Suprapubic skin (tissue), 4 donors: ENCODE data around the gene JUNB. TPM values are rescaled to one million over a fixed set of nuclear protein-coding genes. Genes with fewer than 3 reads are reported as not detected.
A peak's percentile ranks its signal among the peaks of the same experiment; 100 is the strongest.

Experiments used
- DNase-seq, 2 donors: peaks; one replicate each; pipeline ENCODE4 v3.0.0-alpha.2; 2019; ENCODE audit warnings: low spot score in 2 of 2
- H3K27ac ChIP-seq: fragments of 200-600 bp; sonication (generic); one replicate; pipeline ENCODE4 v1.5.1; 2019
- H3K27me3 ChIP-seq: fragments of 200-600 bp; sonication (generic); one replicate; pipeline ENCODE4 v1.5.1; 2019
- H3K36me3 ChIP-seq: fragments of 200-600 bp; sonication (generic); one replicate; pipeline ENCODE4 v1.5.1; 2019
- H3K4me1 ChIP-seq: fragments of 200-600 bp; sonication (generic); one replicate; pipeline ENCODE4 v1.5.1; 2019
- H3K4me3 ChIP-seq: fragments of 200-600 bp; sonication (generic); one replicate; pipeline ENCODE4 v1.5.1; 2019; ENCODE audit warnings: mild to moderate bottlenecking
- H3K9me3 ChIP-seq: fragments of 200-600 bp; sonication (generic); one replicate; pipeline ENCODE4 v1.5.1; 2019
- EP300 ChIP-seq: sonication (generic); formaldehyde crosslinking; IDR thresholded peaks from one replicate; pipeline ENCODE4 v1.6.1; 2017; ENCODE audit warnings: antibody characterized with exemption
- POLR2A ChIP-seq, 2 donors: fragments of 450-650 bp; IDR thresholded peaks; one replicate each; pipeline ENCODE4 v1.6.1; 2017; ENCODE audit warnings: antibody characterized with exemption in 2 of 2, mild to moderate bottlenecking in 2 of 2, moderate library complexity in 2 of 2
- POLR2AphosphoS5 ChIP-seq, 3 donors: sonication (generic); formaldehyde crosslinking; IDR thresholded peaks; one replicate each; pipeline ENCODE4 v1.6.1; 2017; ENCODE audit warnings: antibody characterized with exemption in 3 of 3
- WGBS: methylation state at CpG from one replicate; pipeline ENCODE4 v1.1.5; 2018; 5-methylcytosine and 5-hydroxymethylcytosine counted together
- total RNA-seq, 4 donors: library from RNA; depleted of rRNA; stranded (reverse); fragments of >200 nt; gene quantifications; one replicate each; pipeline ENCODE4 v1.1.0, GENCODE V29; 2016
- TF ChIP-seq, protein P1 (sequence below), 2 donors: fragments of 200-600 bp in 1 of 2; fragments of 450-650 bp in 1 of 2; sonication (generic) in 1 of 2; IDR thresholded peaks; one replicate each; pipeline ENCODE4 v1.5.1; 2016 to 2019; ENCODE audit warnings: antibody characterized with exemption in 2 of 2, mild to moderate bottlenecking in 1 of 2, moderate library complexity in 1 of 2

Gene JUNB
- total RNA-seq, 4 donors from 2014 or later: 687 to 2,027 (median 1,088) TPM

DNA sequence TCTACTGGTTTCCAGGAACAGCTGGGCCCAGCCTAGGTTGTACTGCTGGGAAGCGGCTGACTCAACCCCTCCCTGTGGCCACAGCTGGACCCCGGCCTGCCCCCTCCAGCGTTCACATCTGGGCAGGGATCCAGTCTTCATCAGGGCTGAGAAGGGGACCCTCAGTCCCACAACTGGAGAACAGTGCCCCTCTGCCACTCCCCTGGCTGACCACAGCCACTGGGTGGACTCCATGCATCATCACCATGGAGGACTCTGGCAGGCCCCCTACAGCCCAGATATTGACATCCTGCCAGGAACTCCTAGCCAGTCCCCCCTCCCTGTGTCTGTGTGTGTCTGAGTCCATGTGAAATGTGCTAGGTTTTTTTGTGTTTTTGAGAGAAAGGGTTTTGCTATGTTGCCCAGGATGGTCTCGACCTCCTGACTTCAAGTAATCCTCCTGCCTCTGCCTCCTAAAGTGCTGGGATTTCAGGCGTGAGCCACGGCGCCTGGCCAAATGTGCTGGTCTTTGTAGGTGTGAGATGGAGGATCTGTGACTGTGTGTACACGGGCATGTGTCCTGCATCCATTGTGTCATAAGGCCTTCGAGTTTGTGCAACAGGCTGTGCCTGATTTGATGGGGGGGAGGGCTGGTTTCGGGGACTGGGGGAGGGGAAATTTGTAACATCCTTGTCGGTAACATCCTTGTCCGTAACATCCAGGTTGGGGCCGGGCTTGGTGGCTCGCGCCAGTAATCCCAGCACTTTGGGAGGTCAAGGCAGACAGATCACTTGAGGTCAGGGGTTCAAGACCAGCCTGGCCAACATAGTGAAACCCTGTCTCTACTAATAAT lies 11.9 kb upstream of the JUNB start:
- TF ChIP-seq EP300 (no peak), POLR2AphosphoS5 (IDR thresholded peaks at IDR 0.05) (no peak), POLR2A (IDR thresholded peaks at IDR 0.05) (no peak)
- TF ChIP-seq, protein P1, sequence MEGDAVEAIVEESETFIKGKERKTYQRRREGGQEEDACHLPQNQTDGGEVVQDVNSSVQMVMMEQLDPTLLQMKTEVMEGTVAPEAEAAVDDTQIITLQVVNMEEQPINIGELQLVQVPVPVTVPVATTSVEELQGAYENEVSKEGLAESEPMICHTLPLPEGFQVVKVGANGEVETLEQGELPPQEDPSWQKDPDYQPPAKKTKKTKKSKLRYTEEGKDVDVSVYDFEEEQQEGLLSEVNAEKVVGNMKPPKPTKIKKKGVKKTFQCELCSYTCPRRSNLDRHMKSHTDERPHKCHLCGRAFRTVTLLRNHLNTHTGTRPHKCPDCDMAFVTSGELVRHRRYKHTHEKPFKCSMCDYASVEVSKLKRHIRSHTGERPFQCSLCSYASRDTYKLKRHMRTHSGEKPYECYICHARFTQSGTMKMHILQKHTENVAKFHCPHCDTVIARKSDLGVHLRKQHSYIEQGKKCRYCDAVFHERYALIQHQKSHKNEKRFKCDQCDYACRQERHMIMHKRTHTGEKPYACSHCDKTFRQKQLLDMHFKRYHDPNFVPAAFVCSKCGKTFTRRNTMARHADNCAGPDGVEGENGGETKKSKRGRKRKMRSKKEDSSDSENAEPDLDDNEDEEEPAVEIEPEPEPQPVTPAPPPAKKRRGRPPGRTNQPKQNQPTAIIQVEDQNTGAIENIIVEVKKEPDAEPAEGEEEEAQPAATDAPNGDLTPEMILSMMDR (IDR thresholded peaks at IDR 0.05): no peak
- DNase-seq: peak in 1 of 2 donors; percentile 87
- Histone ChIP-seq H3K9me3 (no peaks in the 10 kb centered on the region), H3K4me3 (peak overlapping the region; percentile 62), H3K27me3 (no peaks in the 10 kb centered on the region), H3K27ac (peak overlapping the region; percentile 93), H3K36me3 (no peaks in the 10 kb centered on the region), H3K4me1 (peaks cover 71% of the 10 kb centered on the region)
- 73% methylated on average over 12 of the region's 15 CpGs for WGBS

DNA sequence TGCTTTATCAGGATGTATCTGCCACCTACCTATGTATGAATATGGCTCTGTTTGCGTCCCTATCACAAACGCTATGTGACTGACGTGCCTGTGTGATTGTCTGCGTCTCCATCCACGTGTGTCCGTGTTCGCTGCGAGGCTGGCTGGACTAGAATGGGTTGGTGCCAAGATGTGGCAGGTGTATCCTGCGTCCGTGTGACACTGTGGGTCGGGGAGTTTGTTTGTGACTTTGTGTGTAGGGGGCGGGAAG lies 9.2 kb upstream of the JUNB start:
- Histone ChIP-seq H3K9me3 (no peaks in the 10 kb centered on the region), H3K27ac (peak overlapping the region; percentile 97), H3K36me3 (no peaks in the 10 kb centered on the region), H3K27me3 (no peaks in the 10 kb centered on the region), H3K4me1 (peaks cover 84% of the 10 kb centered on the region), H3K4me3 (peak overlapping the region; percentile 50)
- DNase-seq: peak in 1 of 2 donors; percentile 90
- WGBS: 3% methylated on average over 12 of the region's 12 CpGs
- TF ChIP-seq, protein P1 (IDR thresholded peaks at IDR 0.05): no peak
- peak; percentile 22 to 57 for TF ChIP-seq POLR2A (IDR thresholded peaks at IDR 0.05)

DNA sequence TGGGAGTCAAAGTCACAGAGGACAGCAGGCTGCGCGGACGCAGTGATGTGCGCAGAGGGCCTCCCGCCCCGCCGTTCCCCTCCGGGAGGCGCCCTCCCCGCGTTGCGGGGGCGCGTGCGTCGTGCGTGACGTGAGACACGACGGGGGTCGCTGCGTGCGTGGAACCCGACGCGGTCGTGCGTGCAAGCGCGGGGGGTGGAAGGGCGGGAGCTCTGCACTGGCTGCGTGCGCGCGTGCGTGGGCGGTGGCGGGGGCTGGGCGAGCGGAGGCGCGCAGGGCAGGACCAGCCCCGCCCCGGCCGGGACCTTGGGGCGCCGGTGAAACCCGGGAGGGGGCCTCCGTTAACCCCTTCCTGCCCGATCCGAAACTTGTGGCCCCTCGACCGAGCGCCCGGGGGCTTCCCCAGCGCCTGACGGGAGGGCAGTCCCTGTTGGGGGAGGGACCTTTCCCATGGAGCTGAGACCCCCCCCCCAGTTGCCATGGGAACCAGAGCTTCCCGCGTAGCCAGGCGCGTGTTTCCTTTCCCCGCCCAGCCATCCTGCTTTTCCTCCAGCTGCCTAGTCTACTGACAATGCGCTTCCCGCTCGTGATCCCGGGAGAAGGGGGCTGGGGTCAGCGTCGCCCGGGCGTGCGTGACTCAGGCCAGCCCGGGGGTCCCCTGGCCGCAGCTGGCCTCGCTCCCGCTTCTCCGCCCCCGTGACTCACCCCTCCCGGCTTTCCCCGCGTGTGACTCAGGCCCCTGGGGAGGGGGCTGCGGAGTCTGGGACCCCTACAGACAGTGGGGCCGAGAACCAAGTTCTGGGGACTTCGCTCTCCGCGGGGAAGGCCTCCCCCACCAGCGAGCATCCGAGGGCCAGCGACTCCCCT lies 8.6 kb upstream of the JUNB start:
- DNase-seq: peak; percentile 92 to 93
- WGBS: 0% methylated on average over 2 of the region's 88 CpGs
- Histone ChIP-seq H3K4me1 (peaks cover 84% of the 10 kb centered on the region), H3K27ac (peak overlapping the region; percentile 97), H3K9me3 (no peaks in the 10 kb centered on the region), H3K27me3 (no peaks in the 10 kb centered on the region), H3K4me3 (peak overlapping the region; percentile 50), H3K36me3 (no peaks in the 10 kb centered on the region)
- TF ChIP-seq, protein P1 (IDR thresholded peaks at IDR 0.05): no peak
- TF ChIP-seq POLR2A (IDR thresholded peaks at IDR 0.05): peak in 1 of 2 donors; percentile 55
- peak; percentile 70 to 79 (median 76) for TF ChIP-seq POLR2AphosphoS5 (IDR thresholded peaks at IDR 0.05)
- peak; percentile 98 for TF ChIP-seq EP300

DNA sequence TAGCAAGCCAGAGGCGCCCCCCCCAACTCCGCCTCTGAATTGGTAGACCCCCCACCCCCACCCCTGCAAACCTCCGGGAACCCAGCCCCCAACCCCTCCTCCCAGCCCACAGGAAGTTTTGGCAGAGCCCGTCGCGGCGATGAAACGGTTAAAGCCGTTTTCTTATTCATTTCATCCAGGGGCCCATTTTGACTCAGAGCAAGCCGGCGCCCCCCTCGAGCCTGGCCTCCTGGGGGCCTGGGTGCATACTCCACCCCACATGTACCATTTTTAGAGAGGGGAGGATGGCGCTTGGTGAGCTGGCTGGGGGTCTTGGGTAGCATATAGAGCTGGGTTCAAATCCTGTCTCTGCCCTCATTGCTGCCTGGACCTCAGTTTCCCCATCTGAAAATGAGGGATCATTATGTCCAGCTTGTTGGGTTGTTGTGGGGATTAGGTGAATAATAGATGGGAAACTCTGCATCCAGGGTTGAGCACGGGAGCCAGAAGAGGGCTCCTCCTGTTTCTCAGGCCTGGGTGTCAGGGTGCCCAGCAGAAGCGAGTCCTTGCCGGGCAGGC lies 7.9 kb upstream of the JUNB start:
- Histone ChIP-seq H3K27ac (peak overlapping the region; percentile 97), H3K27me3 (no peaks in the 10 kb centered on the region), H3K9me3 (no peaks in the 10 kb centered on the region), H3K36me3 (no peaks in the 10 kb centered on the region), H3K4me3 (peak overlapping the region; percentile 50), H3K4me1 (peaks cover 84% of the 10 kb centered on the region)
- 3% methylated on average over 5 of the region's 16 CpGs for WGBS
- DNase-seq: no peak
- TF ChIP-seq POLR2A (IDR thresholded peaks at IDR 0.05) (no peak), POLR2AphosphoS5 (IDR thresholded peaks at IDR 0.05) (no peak), EP300 (no peak)
- TF ChIP-seq, protein P1 (IDR thresholded peaks at IDR 0.05): no peak
